OCI-LY7 (cell line): ENCODE measurements around the gene EPDR1. TPM values are rescaled to one million over a fixed set of nuclear protein-coding genes. Genes with fewer than 3 reads are reported as not detected.

Experiments used
- BruUV-seq: library from RNA; stranded (reverse); fragments of 400-500 nt; replicated peaks from 2 replicates; lab custom pipeline; 2021; lab: Mats Ljungman, UMichigan
- CTCF ChIA-PET: fragments of 300-600 bp; sonication (Branson Sonifier 250); formaldehyde crosslinking; loops from one replicate; lab custom pipeline; 2022; ENCODE audit warnings: antibody characterized with exemption; ENCODE audit not compliant: unreplicated experiment; lab: Charles Lee
- POLR2A ChIA-PET: fragments of 300-600 bp; sonication (Branson Sonifier 250); formaldehyde crosslinking; loops from one replicate; lab custom pipeline; 2022; ENCODE audit warnings: antibody characterized with exemption; lab: Charles Lee
- DNase-seq: peaks from one replicate; pipeline ENCODE4 v3.0.0-alpha.2; 2015; ENCODE audit warnings: low spot score
- H2AFZ ChIP-seq: fragments of 200-600 bp; sonication (generic), shearing (Covaris generic); 2 replicates; pipeline ENCODE4 v1.6.1; 2014; ENCODE audit warnings: mild to moderate bottlenecking, antibody characterized with exemption, low read length, moderate library complexity
- H3K27ac ChIP-seq: fragments of 200-600 bp; sonication (generic); 2 replicates; pipeline ENCODE4 v1.5.1; 2014; ENCODE audit warnings: mixed run types, low read depth, mild to moderate bottlenecking, moderate library complexity, low read length, inconsistent platforms; ENCODE audit not compliant: poor library complexity, severe bottlenecking
- H3K36me3 ChIP-seq: fragments of 200-600 bp; sonication (generic); 2 replicates; pipeline ENCODE4 v1.6.1; 2014; ENCODE audit warnings: mild to moderate bottlenecking, antibody characterized with exemption, low read length, moderate library complexity, mixed read lengths; ENCODE audit not compliant: insufficient read depth
- H3K4me1 ChIP-seq: fragments of 200-600 bp; sonication (generic); 2 replicates; pipeline ENCODE4 v1.5.1; 2014; ENCODE audit warnings: mild to moderate bottlenecking, low read length; ENCODE audit not compliant: insufficient read depth, poor library complexity, severe bottlenecking
- H3K4me2 ChIP-seq: fragments of 200-600 bp; sonication (generic); 2 replicates; pipeline ENCODE4 v1.6.1; 2014; ENCODE audit warnings: mild to moderate bottlenecking, low read length
- H3K4me3 ChIP-seq: fragments of 200-600 bp; sonication (generic); 2 replicates; pipeline ENCODE4 v1.5.1; 2014; ENCODE audit warnings: mild to moderate bottlenecking, low read depth, low read length; ENCODE audit not compliant: poor library complexity, severe bottlenecking
- H3K79me2 ChIP-seq: fragments of 200-600 bp; sonication (generic); 2 replicates; pipeline ENCODE4 v1.6.1; 2016; ENCODE audit warnings: low read depth, mild to moderate bottlenecking, low read length, moderate library complexity, mixed read lengths; ENCODE audit not compliant: insufficient read depth
- H3K9me2 ChIP-seq: fragments of 200-600 bp; sonication (generic); 2 replicates; pipeline ENCODE4 v1.6.1; 2016; ENCODE audit warnings: mild to moderate bottlenecking, low read length, mixed read lengths; ENCODE audit not compliant: insufficient read depth
- H3K9me3 ChIP-seq: fragments of 200-600 bp; sonication (generic); 2 replicates; pipeline ENCODE4 v1.6.1; 2014; ENCODE audit warnings: mild to moderate bottlenecking, mixed run types, low read length, mixed read lengths
- H4K20me1 ChIP-seq: fragments of 200-600 bp; sonication (generic); 2 replicates; pipeline ENCODE4 v1.6.1; 2014; ENCODE audit warnings: mild to moderate bottlenecking, antibody characterized with exemption, low read length, moderate library complexity, mixed read lengths; ENCODE audit not compliant: insufficient read depth
- EZH2phosphoT487 ChIP-seq: fragments of 200-600 bp; sonication (generic); IDR thresholded peaks from 2 replicates; pipeline ENCODE4 v1.6.1; 2018; ENCODE audit warnings: low read depth, borderline replicate concordance, mild to moderate bottlenecking, mixed run types, antibody characterized with exemption, low read length, moderate library complexity, mixed read lengths
- intact Hi-C: fragments of 100-400 bp; cut with micrococcal nuclease; formaldehyde crosslinking; loops from one replicate; pipeline ENCODE4 v1.10.0; 2022; ENCODE audit not compliant: unreplicated experiment
- total RNA-seq, 2 experiments: library from RNA; depleted of rRNA in 1 of 2; stranded (reverse); fragments of >200 nt in 1 of 2; shearing (Covaris generic) in 1 of 2; gene quantifications; 2 replicates each; pipeline ENCODE4 v1.2.3, GENCODE V29; 2014 to 2022
- TF ChIP-seq, protein P1 (sequence below): fragments of 200-600 bp; sonication (generic); conservative IDR thresholded peaks from 2 replicates; pipeline ENCODE4 v1.5.1; 2014; ENCODE audit warnings: mild to moderate bottlenecking, antibody characterized with exemption, low read length, moderate library complexity, mixed read lengths

Gene EPDR1
- total RNA-seq, 2 experiments from 2014 or later, result not detected

GRCh38 chr7:37943905-37944736, 23.7 kb downstream of the EPDR1 start:
- intact Hi-C loops, result no loop called here
- no peaks in the 10 kb centered on the region for H3K79me2 ChIP-seq
- H3K4me2 ChIP-seq, result no peak overlapping the region
- no peaks in the 10 kb centered on the region for H4K20me1 ChIP-seq
- H3K9me3 ChIP-seq, result no peaks in the 10 kb centered on the region
- no peak overlapping the region for H3K4me3 ChIP-seq
- no peaks in the 10 kb centered on the region for H3K9me2 ChIP-seq
- no peak for DNase-seq
- no TSS peak for BruUV-seq
- CTCF ChIA-PET, result no interaction called here
- H2AFZ ChIP-seq, result no peak overlapping the region
- TF ChIP-seq, protein P1, sequence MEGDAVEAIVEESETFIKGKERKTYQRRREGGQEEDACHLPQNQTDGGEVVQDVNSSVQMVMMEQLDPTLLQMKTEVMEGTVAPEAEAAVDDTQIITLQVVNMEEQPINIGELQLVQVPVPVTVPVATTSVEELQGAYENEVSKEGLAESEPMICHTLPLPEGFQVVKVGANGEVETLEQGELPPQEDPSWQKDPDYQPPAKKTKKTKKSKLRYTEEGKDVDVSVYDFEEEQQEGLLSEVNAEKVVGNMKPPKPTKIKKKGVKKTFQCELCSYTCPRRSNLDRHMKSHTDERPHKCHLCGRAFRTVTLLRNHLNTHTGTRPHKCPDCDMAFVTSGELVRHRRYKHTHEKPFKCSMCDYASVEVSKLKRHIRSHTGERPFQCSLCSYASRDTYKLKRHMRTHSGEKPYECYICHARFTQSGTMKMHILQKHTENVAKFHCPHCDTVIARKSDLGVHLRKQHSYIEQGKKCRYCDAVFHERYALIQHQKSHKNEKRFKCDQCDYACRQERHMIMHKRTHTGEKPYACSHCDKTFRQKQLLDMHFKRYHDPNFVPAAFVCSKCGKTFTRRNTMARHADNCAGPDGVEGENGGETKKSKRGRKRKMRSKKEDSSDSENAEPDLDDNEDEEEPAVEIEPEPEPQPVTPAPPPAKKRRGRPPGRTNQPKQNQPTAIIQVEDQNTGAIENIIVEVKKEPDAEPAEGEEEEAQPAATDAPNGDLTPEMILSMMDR, result no peak
- TF ChIP-seq EZH2phosphoT487, result no peak
- no peaks in the 10 kb centered on the region for H3K36me3 ChIP-seq
- POLR2A ChIA-PET, result no interaction called here
- H3K27ac ChIP-seq, result no peak overlapping the region
- no peaks in the 10 kb centered on the region for H3K4me1 ChIP-seq

GRCh38 chr7:37944737-37945054, 24.3 kb downstream of the EPDR1 start:
- intact Hi-C loops, result no loop called here
- H3K9me2 ChIP-seq, result no peaks in the 10 kb centered on the region
- H3K9me3 ChIP-seq, result no peaks in the 10 kb centered on the region
- no TSS peak for BruUV-seq
- H3K4me3 ChIP-seq, result no peak overlapping the region
- no peak for DNase-seq
- no peak for TF ChIP-seq EZH2phosphoT487
- TF ChIP-seq, protein P1, result no peak
- no peaks in the 10 kb centered on the region for H3K4me1 ChIP-seq
- H2AFZ ChIP-seq, result no peak overlapping the region
- no peak overlapping the region for H3K4me2 ChIP-seq
- POLR2A ChIA-PET, result no interaction called here
- H3K79me2 ChIP-seq, result no peaks in the 10 kb centered on the region
- no peaks in the 10 kb centered on the region for H3K36me3 ChIP-seq
- H4K20me1 ChIP-seq, result no peaks in the 10 kb centered on the region
- CTCF ChIA-PET, result no interaction called here
- no peak overlapping the region for H3K27ac ChIP-seq

- TF ChIP-seq, protein P1, result no peak
- TF ChIP-seq EZH2phosphoT487, result no peak
- Histone ChIP-seq H3K36me3 (no peaks in the 10 kb centered on the region), H3K9me3 (no peaks in the 10 kb centered on the region), H4K20me1 (no peaks in the 10 kb centered on the region), H2AFZ (no peak overlapping the region), H3K4me3 (no peak overlapping the region), H3K27ac (no peak overlapping the region), H3K79me2 (no peaks in the 10 kb centered on the region), H3K4me2 (no peak overlapping the region), H3K9me2 (no peaks in the 10 kb centered on the region), H3K4me1 (no peaks in the 10 kb centered on the region)
- DNase-seq, result no peak
- ChIA-PET POLR2A (no interaction called here), CTCF (no interaction called here)
- no TSS peak for BruUV-seq
- intact Hi-C loops, result no loop called here
Observed at GRCh38 chr7:37945336-37945735, 24.9 kb downstream of the EPDR1 start.
